Psoas muscle (tissue), 8 donors: ENCODE measurements around the gene SPACDR. TPM values are rescaled to one million over a fixed set of nuclear protein-coding genes. Genes with fewer than 3 reads are reported as not detected.
"Not testable (repeated sequence)": the region's sequence is repeated elsewhere in the genome, so short reads cannot be mapped to it uniquely, and the experiment has no call there.

ENCODE experiments used
- ATAC-seq, 4 donors: fragments of 200-7000 bp; cut with Tn5 transposase; one replicate each; pipeline ENCODE4 v1.9.1; 2020; ENCODE audit warnings: moderate library complexity in 3 of 4, mild to moderate bottlenecking in 2 of 4
- DNase-seq, 2 donors: peaks; one replicate each; pipeline ENCODE4 v3.0.0-alpha.2; 2020
- H3K27ac ChIP-seq: fragments of 200-600 bp; one replicate; pipeline ENCODE4 v1.8.0; 2022
- H3K27me3 ChIP-seq, 3 donors: fragments of 200-600 bp in 1 of 3; one replicate each; pipeline versions ENCODE4 v1.6.1 to v1.8.0; 2013 to 2022; ENCODE audit warnings: low read length in 2 of 3, mild to moderate bottlenecking in 2 of 3, moderate library complexity in 1 of 3; ENCODE audit not compliant: insufficient read depth in 3 of 3
- H3K36me3 ChIP-seq, 2 donors: fragments of 200-600 bp in 1 of 2; one replicate each; pipeline versions ENCODE4 v1.6.1 to v1.8.0; 2013 to 2022; ENCODE audit warnings: low read depth in 1 of 2, mild to moderate bottlenecking in 1 of 2, moderate library complexity in 1 of 2; ENCODE audit not compliant: insufficient read depth in 1 of 2
- H3K4me1 ChIP-seq: fragments of 200-600 bp; one replicate; pipeline ENCODE4 v1.8.0; 2022
- H3K4me3 ChIP-seq: fragments of 200-600 bp; one replicate; pipeline ENCODE4 v1.8.0; 2022; ENCODE audit warnings: mild to moderate bottlenecking
- H3K9me3 ChIP-seq: fragments of 200-600 bp; one replicate; pipeline ENCODE4 v1.8.0; 2022
- CTCF ChIP-seq: fragments of 200-600 bp; IDR thresholded peaks from one replicate; pipeline ENCODE4 v1.8.0; 2022; ENCODE audit warnings: antibody characterized with exemption
- WGBS, 3 donors: extraction: QIAGEN DNeasy Blood & Tissue Kit; methylation state at CpG; one replicate each; pipeline versions ENCODE4 v1.1.6 to v1.1.7; 2013; 5-methylcytosine and 5-hydroxymethylcytosine counted together
- intact Hi-C, 2 donors: fragments of 100-400 bp; cut with DNase I; formaldehyde crosslinking; loops; one replicate each; pipeline versions ENCODE4 v1.11.0 to v1.14.2; 2022
- polyA plus RNA-seq, 3 donors: library from polyadenylated mRNA; stranded (reverse); fragments of 200-250 nt; gene quantifications; one replicate each; pipeline ENCODE4 v1.2.3, GENCODE V29; 2013
- total RNA-seq, 4 donors: library from RNA; stranded (reverse); fragmentation: NEBNext Ultra II Directional in 2 of 4; extraction: Animal tissue kit (Norgen Biotek cat#: 25700) in 2 of 4; gene quantifications; one replicate each; pipeline versions ENCODE4 v1.2.1 to v1.2.4, GENCODE V29; 2021 to 2023
- donor health status: healthy with polysubstance abuse.
- donor health status: DM: no; HTN: no; CAD: no; lungs with moderate emphysema.
- donor health status: Bipolar disorder and iron deficiency.
- donor health status: healthy.
- donor health status: DM: yes; HTN: yes; CAD: no.
- donor health status: DM: no; HTN: no; CAD: no.
- donor health status: DM: no; HTN: no; CAD: no.
- donor health status: DM: yes; HTN: yes; CAD: no.

SPACDR gene
- total and polyA plus RNA-seq, 7 donors: 0.17 to 0.25 TPM; not detected in 5

- 61 to 69% (median 61%) methylated on average over 8 of the region's 8 CpGs for WGBS, 3 donors
- H3K27me3 ChIP-seq: peaks cover 0 to 9% (median 4%) of the 10 kb centered on the region in 3 donors
- DNase-seq: no peak
- intact Hi-C loops: no loop called here
- no peaks in the 10 kb centered on the region for H3K36me3 ChIP-seq
- no peak for TF ChIP-seq CTCF
- H3K4me1 ChIP-seq: no peaks in the 10 kb centered on the region
- no peak overlapping the region for H3K27ac ChIP-seq
- no peak overlapping the region for H3K4me3 ChIP-seq
- ATAC-seq: no peak
- no peaks in the 10 kb centered on the region for H3K9me3 ChIP-seq
Observed at GRCh38 chr7:100506356-100506923, 42.4 kb upstream of the SPACDR start.

DNA sequence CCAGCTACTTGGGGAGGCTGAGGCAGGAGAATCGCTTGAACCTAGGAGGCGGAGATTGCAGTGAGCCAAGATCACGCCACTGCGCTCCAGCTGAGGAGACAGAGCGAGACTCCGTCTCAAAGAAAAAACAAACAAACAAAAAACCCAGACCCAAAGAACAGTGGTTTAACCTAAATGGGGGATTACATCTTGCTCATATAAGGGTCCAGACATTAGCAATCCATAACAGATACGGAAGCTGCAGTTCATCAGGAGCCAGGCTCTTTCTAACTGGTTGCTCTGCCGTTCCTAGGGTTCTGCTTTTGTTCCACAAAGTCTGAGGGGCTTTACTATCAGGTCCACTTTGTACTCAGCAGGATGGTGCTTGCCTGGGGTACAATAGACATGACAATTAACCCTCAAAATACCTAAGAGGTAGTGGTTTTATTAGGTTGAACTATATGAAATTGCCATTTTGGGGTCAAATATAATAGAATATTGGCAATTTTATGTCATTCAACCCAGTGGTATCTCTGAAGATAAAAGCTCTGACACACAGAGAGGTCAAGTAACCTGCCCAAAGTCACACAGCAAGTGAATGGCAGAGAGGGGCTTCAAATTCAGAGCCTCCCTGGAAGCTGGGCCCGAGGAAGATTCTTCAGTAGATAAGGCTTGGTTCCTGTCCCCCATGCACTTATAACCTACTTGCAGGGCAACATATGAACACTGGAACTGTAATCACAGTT, 41.0 kb upstream of the SPACDR start:
- H3K27ac ChIP-seq: no peak overlapping the region
- H3K9me3 ChIP-seq: no peaks in the 10 kb centered on the region
- H3K27me3 ChIP-seq: peaks cover 0 to 9% (median 4%) of the 10 kb centered on the region in 3 donors
- no peaks in the 10 kb centered on the region for H3K36me3 ChIP-seq
- H3K4me3 ChIP-seq: no peak overlapping the region
- no peak for DNase-seq
- no peak for ATAC-seq
- no peaks in the 10 kb centered on the region for H3K4me1 ChIP-seq
- intact Hi-C loops: no loop called here
- 88 to 92% (median 92%) methylated on average over 9 of the region's 9 CpGs for WGBS, 3 donors
- TF ChIP-seq CTCF: no peak

GRCh38 chr7:100504031-100504430, 40.0 kb upstream of the SPACDR start:
- H3K27ac ChIP-seq, DNase-seq, H3K36me3 ChIP-seq, H3K27me3 ChIP-seq, ATAC-seq, H3K4me1 ChIP-seq, intact Hi-C loops, H3K4me3 ChIP-seq, H3K9me3 ChIP-seq: not testable (repeated sequence)
- 95 to 97% (median 95%) methylated on average over 3 of the region's 3 CpGs for WGBS, 3 donors

GRCh38 chr7:100500743-100501142, 36.7 kb upstream of the SPACDR start:
- H3K27ac ChIP-seq, H3K9me3 ChIP-seq, H3K4me3 ChIP-seq, H3K4me1 ChIP-seq, intact Hi-C loops, H3K36me3 ChIP-seq, DNase-seq, ATAC-seq, H3K27me3 ChIP-seq: not testable (repeated sequence)
- WGBS, 3 donors: 82 to 96% (median 90%) methylated on average over 2 of the region's 2 CpGs

DNA sequence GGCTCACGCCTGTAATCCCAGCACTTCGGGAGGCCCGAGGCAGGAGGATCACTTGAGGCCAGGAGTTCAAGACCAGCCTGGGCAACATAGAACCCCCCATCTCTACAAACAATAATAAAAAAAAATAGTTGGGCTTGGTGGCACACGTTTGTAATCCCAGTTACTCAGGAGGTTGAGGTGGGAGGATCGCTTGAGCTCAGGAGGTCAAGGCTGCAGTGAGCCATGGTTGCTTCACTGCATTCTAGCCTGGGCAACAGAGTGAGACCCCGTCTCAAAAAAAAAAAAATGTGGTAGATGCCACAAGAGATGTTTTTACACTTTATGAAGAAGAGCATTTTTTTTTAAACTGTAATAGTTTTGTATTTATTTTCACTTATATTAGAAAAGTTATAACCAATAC, 32.4 kb upstream of the SPACDR start:
- intact Hi-C loops: no loop called here
- DNase-seq (peak in 1 of 2 donors; percentile 13), ATAC-seq (no peak)
- TF ChIP-seq CTCF: no peak
- H3K27ac ChIP-seq: no peak overlapping the region
- peaks cover 3% of the 10 kb centered on the region for H3K4me1 ChIP-seq
- no peak overlapping the region for H3K4me3 ChIP-seq
- H3K9me3 ChIP-seq: no peaks in the 10 kb centered on the region
- no peaks in the 10 kb centered on the region for H3K36me3 ChIP-seq
- H3K27me3 ChIP-seq: peaks cover 0 to 28% (median 5%) of the 10 kb centered on the region in 3 donors
- 80 to 87% (median 82%) methylated on average over 6 of the region's 6 CpGs for WGBS, 3 donors
